Measurements from ENCODE around the gene YAP1. TPM values are rescaled to one million over a fixed set of nuclear protein-coding genes. Genes with fewer than 3 reads are reported as not detected.

YAP1 gene
- polyA plus RNA-seq (2013, experiment 1 of 2): 46.6 TPM
- 48.1 TPM for polyA plus RNA-seq (2013, experiment 2 of 2)

DNA sequence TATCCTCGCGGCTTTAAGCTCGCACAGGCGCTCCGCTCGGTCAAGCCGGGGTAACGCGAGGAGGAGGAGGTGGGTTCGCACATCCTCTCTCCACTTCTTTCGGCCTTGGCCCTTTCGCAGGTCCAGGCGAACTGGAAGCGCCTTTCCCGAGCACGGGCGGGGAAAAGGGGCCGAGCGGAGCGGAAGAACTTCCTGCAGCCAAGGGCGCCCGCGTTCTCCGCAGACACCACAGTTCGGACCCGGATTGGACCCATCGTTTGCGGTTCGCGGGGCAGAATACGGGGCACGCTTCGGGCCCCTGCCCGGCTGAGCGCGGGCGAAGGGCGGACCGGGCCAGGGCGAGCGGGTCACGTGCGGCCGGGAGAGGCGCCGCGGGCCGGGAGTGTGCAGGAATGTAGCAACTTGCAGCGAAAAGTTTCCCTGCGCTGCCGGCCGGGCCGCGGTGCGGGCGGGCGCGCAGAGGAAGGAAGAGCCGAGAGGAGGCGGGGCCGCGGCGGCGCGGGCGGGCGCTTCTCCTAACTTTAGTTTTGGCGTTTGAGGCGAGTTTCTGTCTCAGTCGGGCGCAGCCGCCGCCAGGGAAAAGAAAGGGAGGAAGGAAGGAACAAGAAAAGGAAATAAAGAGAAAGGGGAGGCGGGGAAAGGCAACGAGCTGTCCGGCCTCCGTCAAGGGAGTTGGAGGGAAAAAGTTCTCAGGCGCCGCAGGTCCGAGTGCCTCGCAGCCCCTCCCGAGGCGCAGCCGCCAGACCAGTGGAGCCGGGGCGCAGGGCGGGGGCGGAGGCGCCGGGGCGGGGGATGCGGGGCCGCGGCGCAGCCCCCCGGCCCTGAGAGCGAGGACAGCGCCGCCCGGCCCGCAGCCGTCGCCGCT lies at the start of gene YAP1:
YAP1 (plus strand) TSS at position 552 of the 865 bp plus-strand sequence. CDS start 402 bp downstream, outside the sequence.
- H2BK120ac ChIP-seq (ENCODE audit: low read depth, low read length): peak within 1 kb of the TSS; percentile 99
- peak within 1 kb of the TSS; percentile 98 for H2AFZ ChIP-seq (ENCODE audit: low read length)
- peak within 1 kb of the TSS; percentile 91 for H3K4me2 ChIP-seq (ENCODE audit: insufficient read depth, low read length, poor library complexity, severe bottlenecking)
- no peaks in the 10 kb centered on the region for H3K27me3 ChIP-seq (ENCODE audit: control insufficient read depth in 3 of 3, insufficient read depth in 3 of 3, low read depth in 1 of 3, low read length in 3 of 3)
- WGBS, 2 donors (ENCODE audit: extremely low coverage in 2 of 2, insufficient read length in 2 of 2, insufficient replicate concordance in 1 of 2): no CpG with 5 or more reads among the region's 104 CpGs
- H3K27ac ChIP-seq (replicated peaks; ENCODE audit: low read length): peak within 1 kb of the TSS; percentile 96
- H3K4me1 ChIP-seq (ENCODE audit: control insufficient read depth in 2 of 2, insufficient read depth in 1 of 2, low read depth in 1 of 2, low read length in 2 of 2): peaks cover 2 to 13% of the 10 kb centered on the region in 2 donors
- H3K18ac ChIP-seq (ENCODE audit: low read length): peak within 1 kb of the TSS; percentile 98
- peak within 1 kb of the TSS; percentile 58 for H2BK12ac ChIP-seq (ENCODE audit: low read length)
- H3K4me3 ChIP-seq (ENCODE audit: low read length in 2 of 2): peak within 1 kb of the TSS; percentile 58 to 88
- peak within 1 kb of the TSS; percentile 85 for H4K91ac ChIP-seq (ENCODE audit: low read depth, low read length, poor library complexity)
- peak within 1 kb of the TSS; percentile 97 for H3K9ac ChIP-seq (ENCODE audit: low read depth, low read length, poor library complexity)
- peak within 1 kb of the TSS; percentile 65 for H4K8ac ChIP-seq (ENCODE audit: low read depth, low read length)
- H3K14ac ChIP-seq (ENCODE audit: low read length): peak within 1 kb of the TSS; percentile 97
- H3K36me3 ChIP-seq (replicated peaks in 1 of 2; ENCODE audit: control insufficient read depth in 2 of 2, insufficient read depth in 2 of 2, low read length in 2 of 2): peaks cover 2 to 13% of the 10 kb centered on the region in 2 donors
- H3K9me3 ChIP-seq (replicated peaks in 1 of 2; ENCODE audit: control insufficient read depth in 2 of 2, insufficient read depth in 1 of 2, low read depth in 1 of 2, low read length in 2 of 2): no peaks in the 10 kb centered on the region
- peak within 1 kb of the TSS; percentile 99 for H2BK5ac ChIP-seq (ENCODE audit: low read length)
- peak within 1 kb of the TSS; percentile 99 for H2BK15ac ChIP-seq (ENCODE audit: low read length)
- H3K4ac ChIP-seq (ENCODE audit: low read length): peak within 1 kb of the TSS; percentile 95
- H3K23ac ChIP-seq (ENCODE audit: low read depth, low read length, poor library complexity): peak within 1 kb of the TSS; percentile 96
- peak within 1 kb of the TSS; percentile 92 for H2AK5ac ChIP-seq (ENCODE audit: low read depth, low read length)
- no peaks in the 10 kb centered on the region for H3K79me1 ChIP-seq (ENCODE audit: low read depth, low read length)
- DNase-seq (ENCODE audit: low spot score): peak; percentile 94

DNA sequence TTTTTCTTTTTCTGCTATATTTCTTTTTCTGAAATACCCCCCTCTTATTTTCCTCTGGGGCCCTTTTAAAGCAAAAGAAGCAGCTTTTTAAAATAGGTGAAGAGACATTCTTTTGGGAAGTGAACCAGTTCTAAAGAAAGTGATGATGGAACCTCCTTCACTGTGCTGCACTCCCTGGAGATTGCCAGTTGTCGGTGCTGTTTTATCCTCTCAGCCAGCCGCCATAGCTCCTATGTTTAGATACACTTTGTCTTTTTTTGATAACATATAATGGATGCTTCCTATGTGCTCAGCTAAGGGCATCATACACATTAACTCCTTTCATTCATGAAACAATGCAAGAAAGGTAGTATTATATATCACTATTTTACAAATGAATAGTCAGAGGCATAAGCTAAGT lies 49.0 kb upstream of the YAP1 start:
- Histone ChIP-seq H3K9me3 (replicated peaks in 1 of 2; ENCODE audit: control insufficient read depth in 2 of 2, insufficient read depth in 1 of 2, low read depth in 1 of 2, low read length in 2 of 2) (no peaks in the 10 kb centered on the region), H3K27ac (replicated peaks; ENCODE audit: low read length) (no peak overlapping the region), H3K36me3 (replicated peaks in 1 of 2; ENCODE audit: control insufficient read depth in 2 of 2, insufficient read depth in 2 of 2, low read length in 2 of 2) (no peaks in the 10 kb centered on the region), H3K18ac (ENCODE audit: low read length) (no peak overlapping the region), H2BK5ac (ENCODE audit: low read length) (no peak overlapping the region), H2AK5ac (ENCODE audit: low read depth, low read length) (no peak overlapping the region), H2BK120ac (ENCODE audit: low read depth, low read length) (no peak overlapping the region), H3K14ac (ENCODE audit: low read length) (no peak overlapping the region), H3K4me2 (ENCODE audit: insufficient read depth, low read length, poor library complexity, severe bottlenecking) (no peak overlapping the region), H3K27me3 (ENCODE audit: control insufficient read depth in 3 of 3, insufficient read depth in 3 of 3, low read depth in 1 of 3, low read length in 3 of 3) (no peaks in the 10 kb centered on the region), H3K4me1 (ENCODE audit: control insufficient read depth in 2 of 2, insufficient read depth in 1 of 2, low read depth in 1 of 2, low read length in 2 of 2) (no peaks in the 10 kb centered on the region), H3K4ac (ENCODE audit: low read length) (no peak overlapping the region), H3K79me1 (ENCODE audit: low read depth, low read length) (no peaks in the 10 kb centered on the region), H3K9ac (ENCODE audit: low read depth, low read length, poor library complexity) (no peak overlapping the region), H2AFZ (ENCODE audit: low read length) (no peak overlapping the region), H2BK12ac (ENCODE audit: low read length) (no peak overlapping the region), H2BK15ac (ENCODE audit: low read length) (no peak overlapping the region), H4K8ac (ENCODE audit: low read depth, low read length) (no peak overlapping the region), H3K23ac (ENCODE audit: low read depth, low read length, poor library complexity) (no peak overlapping the region), H3K4me3 (ENCODE audit: low read length in 2 of 2) (no peak overlapping the region), H4K91ac (ENCODE audit: low read depth, low read length, poor library complexity) (no peak overlapping the region)
- no CpG with 5 or more reads among the region's 2 CpGs for WGBS, 2 donors (ENCODE audit: extremely low coverage in 2 of 2, insufficient read length in 2 of 2, insufficient replicate concordance in 1 of 2)
- no peak for DNase-seq (ENCODE audit: low spot score)

GRCh38 chr11:102062106-102062505 lies 48.1 kb upstream of the YAP1 start:
- DNase-seq (ENCODE audit: low spot score): no peak
- H3K9ac ChIP-seq (ENCODE audit: low read depth, low read length, poor library complexity): no peak overlapping the region
- H3K4me2 ChIP-seq (ENCODE audit: insufficient read depth, low read length, poor library complexity, severe bottlenecking): no peak overlapping the region

DNA sequence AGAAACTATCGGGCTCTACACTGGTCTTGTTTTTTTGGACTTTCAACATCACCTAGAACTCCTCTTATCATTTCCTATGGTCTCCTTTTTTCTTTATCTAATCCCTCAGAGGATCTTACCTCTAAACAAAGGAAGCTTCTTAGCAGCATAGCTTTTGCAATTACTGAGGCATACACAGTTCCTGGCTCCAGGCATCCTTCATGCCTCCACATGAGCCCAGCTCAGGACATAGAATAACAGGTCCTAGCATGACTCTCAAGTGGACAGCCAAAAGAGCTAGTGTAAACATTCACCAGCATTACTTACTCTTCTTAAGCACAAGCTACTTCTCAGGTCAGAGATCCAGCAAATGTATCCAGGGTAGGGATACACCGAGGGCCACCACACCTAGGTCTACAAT lies 45.9 kb upstream of the YAP1 start:
- Histone ChIP-seq H2AFZ (ENCODE audit: low read length) (no peak overlapping the region), H3K18ac (ENCODE audit: low read length) (no peak overlapping the region), H2BK15ac (ENCODE audit: low read length) (no peak overlapping the region), H3K36me3 (replicated peaks in 1 of 2; ENCODE audit: control insufficient read depth in 2 of 2, insufficient read depth in 2 of 2, low read length in 2 of 2) (no peaks in the 10 kb centered on the region), H3K4me3 (ENCODE audit: low read length in 2 of 2) (no peak overlapping the region), H2BK5ac (ENCODE audit: low read length) (no peak overlapping the region), H4K8ac (ENCODE audit: low read depth, low read length) (no peak overlapping the region), H3K23ac (ENCODE audit: low read depth, low read length, poor library complexity) (no peak overlapping the region), H3K27me3 (ENCODE audit: control insufficient read depth in 3 of 3, insufficient read depth in 3 of 3, low read depth in 1 of 3, low read length in 3 of 3) (no peaks in the 10 kb centered on the region), H2AK5ac (ENCODE audit: low read depth, low read length) (no peak overlapping the region), H4K91ac (ENCODE audit: low read depth, low read length, poor library complexity) (no peak overlapping the region), H3K9me3 (replicated peaks in 1 of 2; ENCODE audit: control insufficient read depth in 2 of 2, insufficient read depth in 1 of 2, low read depth in 1 of 2, low read length in 2 of 2) (no peaks in the 10 kb centered on the region), H3K4ac (ENCODE audit: low read length) (no peak overlapping the region), H3K79me1 (ENCODE audit: low read depth, low read length) (no peaks in the 10 kb centered on the region), H3K4me2 (ENCODE audit: insufficient read depth, low read length, poor library complexity, severe bottlenecking) (no peak overlapping the region), H3K14ac (ENCODE audit: low read length) (no peak overlapping the region), H3K9ac (ENCODE audit: low read depth, low read length, poor library complexity) (no peak overlapping the region), H3K27ac (replicated peaks; ENCODE audit: low read length) (no peak overlapping the region), H2BK120ac (ENCODE audit: low read depth, low read length) (no peak overlapping the region), H3K4me1 (ENCODE audit: control insufficient read depth in 2 of 2, insufficient read depth in 1 of 2, low read depth in 1 of 2, low read length in 2 of 2) (no peaks in the 10 kb centered on the region), H2BK12ac (ENCODE audit: low read length) (no peak overlapping the region)
- no peak for DNase-seq (ENCODE audit: low spot score)
- WGBS, 2 donors (ENCODE audit: extremely low coverage in 2 of 2, insufficient read length in 2 of 2, insufficient replicate concordance in 1 of 2): no CpG with 5 or more reads among the region's 2 CpGs

More at GRCh38 chr11:102062106-102062505, 48.1 kb upstream of the YAP1 start:
- H3K23ac ChIP-seq (ENCODE audit: low read depth, low read length, poor library complexity): no peak overlapping the region
- no peak overlapping the region for H4K8ac ChIP-seq (ENCODE audit: low read depth, low read length)
- H3K27me3 ChIP-seq (ENCODE audit: control insufficient read depth in 3 of 3, insufficient read depth in 3 of 3, low read depth in 1 of 3, low read length in 3 of 3): no peaks in the 10 kb centered on the region
- no peak overlapping the region for H2BK15ac ChIP-seq (ENCODE audit: low read length)
- H2BK12ac ChIP-seq (ENCODE audit: low read length): no peak overlapping the region
- H2AFZ ChIP-seq (ENCODE audit: low read length): no peak overlapping the region
- H3K4me3 ChIP-seq (ENCODE audit: low read length in 2 of 2): no peak overlapping the region
- H2AK5ac ChIP-seq (ENCODE audit: low read depth, low read length): no peak overlapping the region
- no peaks in the 10 kb centered on the region for H3K9me3 ChIP-seq (replicated peaks in 1 of 2; ENCODE audit: control insufficient read depth in 2 of 2, insufficient read depth in 1 of 2, low read depth in 1 of 2, low read length in 2 of 2)
- WGBS, 2 donors (ENCODE audit: extremely low coverage in 2 of 2, insufficient read length in 2 of 2, insufficient replicate concordance in 1 of 2): no CpG with 5 or more reads among the region's 2 CpGs
- no peak overlapping the region for H2BK5ac ChIP-seq (ENCODE audit: low read length)
- no peak overlapping the region for H4K91ac ChIP-seq (ENCODE audit: low read depth, low read length, poor library complexity)
- H2BK120ac ChIP-seq (ENCODE audit: low read depth, low read length): no peak overlapping the region
- H3K14ac ChIP-seq (ENCODE audit: low read length): no peak overlapping the region
- no peaks in the 10 kb centered on the region for H3K4me1 ChIP-seq (ENCODE audit: control insufficient read depth in 2 of 2, insufficient read depth in 1 of 2, low read depth in 1 of 2, low read length in 2 of 2)
- no peak overlapping the region for H3K27ac ChIP-seq (replicated peaks; ENCODE audit: low read length)
- no peaks in the 10 kb centered on the region for H3K79me1 ChIP-seq (ENCODE audit: low read depth, low read length)
- no peak overlapping the region for H3K4ac ChIP-seq (ENCODE audit: low read length)
- no peak overlapping the region for H3K18ac ChIP-seq (ENCODE audit: low read length)
- no peaks in the 10 kb centered on the region for H3K36me3 ChIP-seq (replicated peaks in 1 of 2; ENCODE audit: control insufficient read depth in 2 of 2, insufficient read depth in 2 of 2, low read length in 2 of 2)
